Caco-2 (cell line): ENCODE measurements around the gene USP17L29. TPM values are rescaled to one million over a fixed set of nuclear protein-coding genes. Genes with fewer than 3 reads are reported as not detected.
"Not testable (repeated sequence)": the region's sequence is repeated elsewhere in the genome, so short reads cannot be mapped to it uniquely, and the experiment has no call there.

ENCODE experiments used
- Bru-seq: library from RNA; stranded (reverse); fragments of 400-500 nt; gene quantifications from one replicate; lab custom pipeline; 2021; lab: Mats Ljungman, UMichigan
- BruChase-seq, 2 experiments: library from RNA; stranded (reverse); fragments of 400-500 nt; gene quantifications; one replicate each; lab custom pipeline; 2021; lab: Mats Ljungman, UMichigan
- BruUV-seq: library from RNA; stranded (reverse); fragments of 400-500 nt; replicated peaks from 2 replicates; lab custom pipeline; 2021; lab: Mats Ljungman, UMichigan
- CTCF ChIA-PET: fragments of 300-600 bp; sonication (Branson Sonifier 250); formaldehyde crosslinking; loops from one replicate; lab custom pipeline; 2022; ENCODE audit warnings: antibody characterized with exemption; lab: Charles Lee
- POLR2A ChIA-PET: fragments of 300-600 bp; sonication (Branson Sonifier 250); formaldehyde crosslinking; loops from one replicate; lab custom pipeline; 2022; ENCODE audit warnings: antibody characterized with exemption; lab: Charles Lee
- DNase-seq, 2 experiments: peaks; one replicate each; pipeline versions ENCODE4 v3.0.0 to v3.0.0-alpha.2; 2020 to 2022
- H3K27me3 ChIP-seq: replicated peaks from 2 replicates; pipeline ENCODE4 v1.6.0; 2011; ENCODE audit warnings: low read length; ENCODE audit not compliant: control insufficient read depth, insufficient read depth
- H3K36me3 ChIP-seq: 2 replicates; pipeline ENCODE4 v1.5.1; 2011; ENCODE audit warnings: low read length; ENCODE audit not compliant: control insufficient read depth, insufficient read depth
- H3K4me1 ChIP-seq: fragments of 250-450 bp; sonication (Bioruptor Pico); 2 replicates; pipeline ENCODE4 v1.5.1; 2020; ENCODE audit warnings: mild to moderate bottlenecking
- H3K4me3 ChIP-seq: 2 replicates; pipeline ENCODE4 v1.5.1; 2011; ENCODE audit warnings: low read depth, mild to moderate bottlenecking, control low read depth, low read length
- H3K9me3 ChIP-seq: fragments of 250-450 bp; sonication (Bioruptor Pico); 2 replicates; pipeline ENCODE4 v1.5.1; 2020; ENCODE audit warnings: mild to moderate bottlenecking, moderate library complexity
- H3K27ac Mint-ChIP-seq: one replicate; pipeline ENCODE4 v1.8.0; 2022; ENCODE audit warnings: mixed read lengths; ENCODE audit not compliant: unreplicated experiment
- H3K27me3 Mint-ChIP-seq: one replicate; pipeline ENCODE4 v1.8.0; 2022; ENCODE audit warnings: mixed read lengths; ENCODE audit not compliant: insufficient read depth, unreplicated experiment
- H3K36me3 Mint-ChIP-seq: one replicate; pipeline ENCODE4 v1.8.0; 2022; ENCODE audit warnings: mild to moderate bottlenecking, mixed read lengths; ENCODE audit not compliant: insufficient read depth, unreplicated experiment
- H3K4me1 Mint-ChIP-seq: one replicate; pipeline ENCODE4 v1.8.0; 2022; ENCODE audit warnings: low read depth, mixed read lengths; ENCODE audit not compliant: unreplicated experiment
- H3K4me3 Mint-ChIP-seq: one replicate; pipeline ENCODE4 v1.8.0; 2022; ENCODE audit warnings: mild to moderate bottlenecking, moderate library complexity, mixed read lengths; ENCODE audit not compliant: unreplicated experiment
- H3K9me3 Mint-ChIP-seq: one replicate; pipeline ENCODE4 v1.8.0; 2022; ENCODE audit warnings: mixed read lengths; ENCODE audit not compliant: unreplicated experiment
- intact Hi-C: fragments of 100-400 bp; cut with micrococcal nuclease; formaldehyde crosslinking; loops from one replicate; pipeline ENCODE4 v1.10.0; 2022; ENCODE audit not compliant: unreplicated experiment
- long read RNA-seq: library from polyadenylated mRNA; stranded (forward); transcript quantifications from one replicate; pipeline ENCODE4 v2.0.0, GENCODE V29; 2022
- total RNA-seq: library from RNA; stranded (reverse); gene quantifications from 2 replicates; pipeline ENCODE4 v1.2.3, GENCODE V29; 2022

The USP17L29 gene
- total RNA-seq (not detected in 2 replicates), Bru-seq, nascent RNA (not detected), BruChase-seq, experiment 1, labeled RNA remaining after a 2-hour chase (not detected), BruChase-seq, experiment 2, labeled RNA remaining after a 6-hour chase (not detected)
- long read RNA-seq = 0 reads

DNA sequence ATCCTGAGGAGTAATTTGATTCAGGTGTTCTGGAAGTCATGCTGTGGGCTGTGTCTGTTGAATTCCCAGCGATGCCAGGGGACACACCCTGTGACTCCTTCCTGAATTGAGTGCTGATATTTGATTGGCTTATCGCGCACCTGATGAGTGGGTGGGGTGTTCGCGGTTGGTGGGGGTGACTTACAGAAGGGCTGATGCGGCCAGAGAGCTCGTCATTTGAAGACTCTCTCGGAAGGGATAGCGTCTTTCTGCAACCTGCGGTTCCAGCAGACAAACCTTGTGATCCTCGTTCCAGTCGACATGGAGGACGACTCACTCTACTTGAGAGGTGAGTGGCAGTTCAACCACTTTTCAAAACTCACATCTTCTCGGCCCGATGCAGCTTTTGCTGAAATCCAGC lies at the start of gene USP17L29:
Gene USP17L29, plus strand, starts transcription at position 301 of the 400 bp plus-strand sequence. Its CDS starts 0 bp downstream, at position 301.
- H3K4me3 Mint-ChIP-seq, DNase-seq: not testable (repeated sequence)

GRCh38 chr4:9324191-9324590 lies 29.2 kb upstream of the USP17L29 start:
- H3K4me3 Mint-ChIP-seq, H3K36me3 Mint-ChIP-seq, H3K9me3 Mint-ChIP-seq, intact Hi-C loops, H3K36me3 ChIP-seq, H3K4me1 Mint-ChIP-seq, POLR2A ChIA-PET, H3K9me3 ChIP-seq, BruUV-seq, CTCF ChIA-PET, H3K27me3 Mint-ChIP-seq, H3K4me3 ChIP-seq, H3K4me1 ChIP-seq, DNase-seq, H3K27ac Mint-ChIP-seq, H3K27me3 ChIP-seq: not testable (repeated sequence)

More for the DNA sequence above, at the start of gene USP17L29:
- H3K27me3 ChIP-seq, H3K27ac Mint-ChIP-seq, H3K4me1 ChIP-seq, CTCF ChIA-PET, H3K9me3 Mint-ChIP-seq, intact Hi-C loops, H3K36me3 ChIP-seq, H3K27me3 Mint-ChIP-seq, H3K4me1 Mint-ChIP-seq, H3K36me3 Mint-ChIP-seq, H3K9me3 ChIP-seq, H3K4me3 ChIP-seq, POLR2A ChIA-PET, BruUV-seq: not testable (repeated sequence)

GRCh38 chr4:9324865-9325264 lies 28.6 kb upstream of the USP17L29 start, which contains the start of gene USP17L24:
Gene USP17L24 (plus strand): TSS chr4:9325165. CDS start chr4:9325165, 0 bp downstream.
- DNase-seq, H3K4me1 ChIP-seq, H3K27me3 Mint-ChIP-seq, H3K36me3 ChIP-seq, H3K27ac Mint-ChIP-seq, H3K9me3 ChIP-seq, H3K36me3 Mint-ChIP-seq, BruUV-seq, POLR2A ChIA-PET, H3K4me1 Mint-ChIP-seq, CTCF ChIA-PET, H3K4me3 ChIP-seq, H3K9me3 Mint-ChIP-seq, intact Hi-C loops, H3K27me3 ChIP-seq, H3K4me3 Mint-ChIP-seq: not testable (repeated sequence)

GRCh38 chr4:9329611-9330010 lies 23.8 kb upstream of the USP17L29 start, which contains the start of gene USP17L25:
Gene USP17L25 (plus strand): TSS chr4:9329911. CDS start chr4:9329911, 0 bp downstream.
- DNase-seq, H3K9me3 ChIP-seq, H3K4me3 Mint-ChIP-seq, H3K27me3 ChIP-seq, H3K4me3 ChIP-seq, H3K9me3 Mint-ChIP-seq, intact Hi-C loops, H3K36me3 Mint-ChIP-seq, POLR2A ChIA-PET, H3K4me1 ChIP-seq, CTCF ChIA-PET, H3K27ac Mint-ChIP-seq, H3K36me3 ChIP-seq, BruUV-seq, H3K4me1 Mint-ChIP-seq, H3K27me3 Mint-ChIP-seq: not testable (repeated sequence)

DNA sequence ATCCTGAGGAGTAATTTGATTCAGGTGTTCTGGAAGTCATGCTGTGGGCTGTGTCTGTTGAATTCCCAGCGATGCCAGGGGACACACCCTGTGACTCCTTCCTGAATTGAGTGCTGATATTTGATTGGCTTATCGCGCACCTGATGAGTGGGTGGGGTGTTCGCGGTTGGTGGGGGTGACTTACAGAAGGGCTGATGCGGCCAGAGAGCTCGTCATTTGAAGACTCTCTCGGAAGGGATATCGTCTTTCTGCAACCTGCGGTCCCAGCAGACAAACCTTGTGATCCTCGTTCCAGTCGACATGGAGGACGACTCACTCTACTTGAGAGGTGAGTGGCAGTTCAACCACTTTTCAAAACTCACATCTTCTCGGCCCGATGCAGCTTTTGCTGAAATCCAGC lies 19.1 kb upstream of the USP17L29 start, which contains the start of gene USP17L26:
Gene USP17L26, plus strand, starts transcription at position 301 of the 400 bp plus-strand sequence. Its CDS starts 0 bp downstream, at position 301.
- H3K27me3 ChIP-seq, H3K36me3 Mint-ChIP-seq, H3K4me3 Mint-ChIP-seq, H3K4me1 Mint-ChIP-seq, H3K4me3 ChIP-seq, H3K4me1 ChIP-seq, POLR2A ChIA-PET, H3K27ac Mint-ChIP-seq, H3K9me3 ChIP-seq, intact Hi-C loops, H3K36me3 ChIP-seq, DNase-seq, BruUV-seq, H3K9me3 Mint-ChIP-seq, H3K27me3 Mint-ChIP-seq, CTCF ChIA-PET: not testable (repeated sequence)

DNA sequence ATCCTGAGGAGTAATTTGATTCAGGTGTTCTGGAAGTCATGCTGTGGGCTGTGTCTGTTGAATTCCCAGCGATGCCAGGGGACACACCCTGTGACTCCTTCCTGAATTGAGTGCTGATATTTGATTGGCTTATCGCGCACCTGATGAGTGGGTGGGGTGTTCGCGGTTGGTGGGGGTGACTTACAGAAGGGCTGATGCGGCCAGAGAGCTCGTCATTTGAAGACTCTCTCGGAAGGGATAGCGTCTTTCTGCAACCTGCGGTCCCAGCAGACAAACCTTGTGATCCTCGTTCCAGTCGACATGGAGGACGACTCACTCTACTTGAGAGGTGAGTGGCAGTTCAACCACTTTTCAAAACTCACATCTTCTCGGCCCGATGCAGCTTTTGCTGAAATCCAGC lies 14.3 kb upstream of the USP17L29 start, which contains the start of gene USP17L5:
Gene USP17L5, plus strand, starts transcription at position 301 of the 400 bp plus-strand sequence. Its CDS starts 0 bp downstream, at position 301.
- H3K36me3 ChIP-seq, H3K9me3 Mint-ChIP-seq, H3K27ac Mint-ChIP-seq, POLR2A ChIA-PET, DNase-seq, H3K9me3 ChIP-seq, H3K36me3 Mint-ChIP-seq, CTCF ChIA-PET, intact Hi-C loops, H3K27me3 ChIP-seq, BruUV-seq, H3K4me1 ChIP-seq, H3K4me3 Mint-ChIP-seq, H3K4me1 Mint-ChIP-seq, H3K4me3 ChIP-seq, H3K27me3 Mint-ChIP-seq: not testable (repeated sequence)

GRCh38 chr4:9343848-9344247 lies 9.6 kb upstream of the USP17L29 start, which contains the start of gene USP17L27:
Gene USP17L27 (plus strand): TSS chr4:9344148. CDS start chr4:9344148, 0 bp downstream.
- CTCF ChIA-PET, DNase-seq, BruUV-seq, H3K27me3 Mint-ChIP-seq, H3K9me3 ChIP-seq, H3K4me3 Mint-ChIP-seq, H3K9me3 Mint-ChIP-seq, H3K4me3 ChIP-seq, intact Hi-C loops, H3K27ac Mint-ChIP-seq, H3K36me3 Mint-ChIP-seq, H3K4me1 ChIP-seq, POLR2A ChIA-PET, H3K36me3 ChIP-seq, H3K4me1 Mint-ChIP-seq, H3K27me3 ChIP-seq: not testable (repeated sequence)
